Measurements from ENCODE around the gene FAM25A.

Gene FAM25A

DNA sequence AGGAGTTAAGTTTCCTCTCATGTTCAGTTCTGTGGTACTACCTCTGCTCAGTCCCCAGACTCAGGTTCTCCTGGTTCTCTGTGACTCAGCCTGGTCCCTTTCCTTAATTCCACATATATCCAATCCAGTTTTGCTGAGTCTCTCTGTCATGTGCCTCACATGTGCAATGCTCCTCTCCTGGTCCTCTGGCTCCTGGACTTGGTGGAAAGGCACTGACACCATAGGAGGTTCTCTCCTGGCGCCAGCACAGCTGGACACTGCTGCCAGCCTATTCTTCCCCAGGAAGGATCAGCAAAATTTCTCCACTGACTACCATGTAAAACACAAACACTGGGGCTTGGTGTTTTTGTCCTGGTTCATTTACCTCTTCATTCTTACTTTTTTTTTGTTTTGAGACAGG lies 46.8 kb downstream of the FAM25A start:
- no peak for DNase-seq

DNA sequence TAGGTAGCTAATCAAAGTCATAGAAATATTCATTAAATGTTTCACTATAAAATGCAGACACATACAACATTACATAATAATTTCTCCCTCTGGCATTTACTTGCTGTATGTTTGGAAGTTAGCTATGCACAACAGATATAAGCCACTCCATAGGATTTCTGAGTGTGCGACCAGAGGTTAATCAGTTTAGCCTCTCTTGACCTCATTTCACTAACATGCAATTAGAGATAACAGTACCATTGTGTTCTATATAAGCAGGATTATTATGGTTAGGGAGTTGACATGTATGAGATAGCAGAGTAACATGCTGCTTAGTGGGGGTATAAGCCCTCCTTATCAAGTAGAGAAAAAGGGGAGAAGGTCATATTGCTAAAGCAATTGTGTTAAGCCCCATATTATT lies 48.2 kb downstream of the FAM25A start:
- DNase-seq: no peak

DNA sequence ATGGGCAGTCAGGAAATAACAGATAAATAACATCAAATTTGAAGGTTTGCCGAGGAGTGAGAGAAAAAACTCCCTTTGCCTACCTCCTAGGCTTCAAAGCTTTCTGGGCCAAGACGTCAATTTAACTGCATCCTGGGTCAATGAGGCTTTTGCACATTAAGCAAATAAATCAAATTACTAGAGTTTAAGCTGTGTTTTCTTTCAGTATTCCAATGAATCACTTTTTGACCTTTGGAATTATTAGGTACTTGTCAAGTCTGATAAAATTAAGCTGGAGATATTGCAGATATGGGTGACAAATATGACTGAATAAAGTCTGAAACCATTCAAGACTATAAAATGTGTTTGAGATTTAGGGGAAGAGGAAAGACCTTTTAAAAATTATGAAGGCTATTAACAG lies 52.4 kb downstream of the FAM25A start:
- DNase-seq: no peak
